Gastrocnemius medialis (tissue), 4 donors: ENCODE data around the gene EYA4. TPM values are rescaled to one million over a fixed set of nuclear protein-coding genes. Genes with fewer than 3 reads are reported as not detected.

Experiments
- ATAC-seq, 2 donors: fragments of 150-250 bp; one replicate each; pipeline ENCODE4 v1.9.1; 2016
- DNase-seq, 2 donors: peaks; one replicate each; pipeline ENCODE4 v3.0.0-alpha.2; 2019
- H3K27ac ChIP-seq, 4 donors: fragments of 200-600 bp; sonication (generic); 1 replicate in 1 of 4; 2 replicates in 3 of 4; pipeline ENCODE4 v1.5.1; 2016 to 2018; ENCODE audit warnings: mild to moderate bottlenecking in 2 of 4, moderate library complexity in 1 of 4
- H3K27me3 ChIP-seq, 3 donors: fragments of 200-600 bp; sonication (generic) in 2 of 3; 1 replicate in 1 of 3; 2 replicates in 2 of 3; pipeline versions ENCODE4 v1.5.1 to v1.6.0; 2016 to 2019; ENCODE audit warnings: mild to moderate bottlenecking in 1 of 3, moderate library complexity in 1 of 3
- H3K36me3 ChIP-seq, 2 donors: fragments of 200-600 bp; sonication (generic) in 1 of 2; one replicate each; pipeline ENCODE4 v1.5.1; 2017 to 2018
- H3K4me1 ChIP-seq, 2 donors: fragments of 200-600 bp; sonication (generic) in 1 of 2; one replicate each; pipeline ENCODE4 v1.5.1; 2016 to 2017; ENCODE audit warnings: mild to moderate bottlenecking in 2 of 2
- H3K4me3 ChIP-seq, 4 donors: fragments of 200-600 bp; sonication (generic) in 3 of 4; 1 replicate in 1 of 4; 2 replicates in 3 of 4; pipeline ENCODE4 v1.5.1; 2016 to 2019; ENCODE audit warnings: mild to moderate bottlenecking in 2 of 4
- H3K9me3 ChIP-seq, 3 donors: fragments of 200-600 bp; sonication (generic) in 2 of 3; 1 replicate in 1 of 3; 2 replicates in 2 of 3; pipeline ENCODE4 v1.5.1; 2016 to 2019
- POLR2A ChIP-seq, 2 donors: fragments of 450-650 bp; IDR thresholded peaks; one replicate each; pipeline ENCODE4 v1.6.1; 2017; ENCODE audit warnings: antibody characterized with exemption in 2 of 2, mild to moderate bottlenecking in 2 of 2, moderate library complexity in 2 of 2
- in situ Hi-C, 4 donors: fragments of 200-750 bp; cut with MboI; loops; one replicate each; pipeline versions ENCODE4 v1.15.0 to v1.8.0; 2017; ENCODE audit warnings: low sequenced_read_pairs in 4 of 4
- intact Hi-C: fragments of 100-400 bp; cut with DNase I; formaldehyde crosslinking; loops from one replicate; pipeline ENCODE4 v1.15.1; 2023; ENCODE audit warnings: low total_unique reads
- total RNA-seq, 4 donors: library from RNA; depleted of rRNA; stranded (reverse); fragments of >200 nt; gene quantifications; one replicate each; pipeline versions ENCODE4 v1.1.0 to v1.2.3, GENCODE V29; 2016
- TF ChIP-seq, protein P1 (sequence below), 5 experiments: fragments of 450-650 bp in 3 of 5; fragments of 200-600 bp in 2 of 5; sonication (generic) in 2 of 5; IDR thresholded peaks in 4 of 5; conservative IDR thresholded peaks in 1 of 5; 1 replicate in 4 of 5; 2 replicates in 1 of 5; pipeline ENCODE4 v1.5.1; 2016 to 2019; ENCODE audit warnings: antibody characterized with exemption in 5 of 5, mild to moderate bottlenecking in 3 of 5, moderate library complexity in 3 of 5

The EYA4 gene
- total RNA-seq, 4 donors from 2014 or later = 33.7 to 110 (median 62.1) TPM

GRCh38 chr6:133410638-133411435 is 169.7 kb downstream of the EYA4 start:
- Histone ChIP-seq H3K27me3 (no peaks in the 10 kb centered on the region), H3K4me1 (peaks cover 45 to 63% of the 10 kb centered on the region in 2 donors), H3K36me3 (no peaks in the 10 kb centered on the region), H3K9me3 (no peaks in the 10 kb centered on the region), H3K4me3 (no peak overlapping the region), H3K27ac (no peak overlapping the region)
- no peak for ATAC-seq
- no peak for TF ChIP-seq POLR2A (IDR thresholded peaks at IDR 0.05)
- TF ChIP-seq, protein P1, sequence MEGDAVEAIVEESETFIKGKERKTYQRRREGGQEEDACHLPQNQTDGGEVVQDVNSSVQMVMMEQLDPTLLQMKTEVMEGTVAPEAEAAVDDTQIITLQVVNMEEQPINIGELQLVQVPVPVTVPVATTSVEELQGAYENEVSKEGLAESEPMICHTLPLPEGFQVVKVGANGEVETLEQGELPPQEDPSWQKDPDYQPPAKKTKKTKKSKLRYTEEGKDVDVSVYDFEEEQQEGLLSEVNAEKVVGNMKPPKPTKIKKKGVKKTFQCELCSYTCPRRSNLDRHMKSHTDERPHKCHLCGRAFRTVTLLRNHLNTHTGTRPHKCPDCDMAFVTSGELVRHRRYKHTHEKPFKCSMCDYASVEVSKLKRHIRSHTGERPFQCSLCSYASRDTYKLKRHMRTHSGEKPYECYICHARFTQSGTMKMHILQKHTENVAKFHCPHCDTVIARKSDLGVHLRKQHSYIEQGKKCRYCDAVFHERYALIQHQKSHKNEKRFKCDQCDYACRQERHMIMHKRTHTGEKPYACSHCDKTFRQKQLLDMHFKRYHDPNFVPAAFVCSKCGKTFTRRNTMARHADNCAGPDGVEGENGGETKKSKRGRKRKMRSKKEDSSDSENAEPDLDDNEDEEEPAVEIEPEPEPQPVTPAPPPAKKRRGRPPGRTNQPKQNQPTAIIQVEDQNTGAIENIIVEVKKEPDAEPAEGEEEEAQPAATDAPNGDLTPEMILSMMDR (IDR thresholded peaks at IDR 0.05 in 4 of 5, conservative IDR thresholded peaks at IDR 0.05 in 1 of 5) = no peak
- intact Hi-C loops = no loop called here
- in situ Hi-C loops = no loop called here
- DNase-seq = no peak

GRCh38 chr6:133411757-133412156 is 170.6 kb downstream of the EYA4 start:
- no peak for ATAC-seq
- no peak for TF ChIP-seq POLR2A (IDR thresholded peaks at IDR 0.05)
- TF ChIP-seq, protein P1 (IDR thresholded peaks at IDR 0.05 in 4 of 5, conservative IDR thresholded peaks at IDR 0.05 in 1 of 5) = no peak

GRCh38 chr6:133415262-133415661 is 174.1 kb downstream of the EYA4 start:
- no peak overlapping the region for H3K27ac ChIP-seq
- DNase-seq = no peak

More at GRCh38 chr6:133411757-133412156, 170.6 kb downstream of the EYA4 start:
- Histone ChIP-seq H3K27ac (no peak overlapping the region), H3K36me3 (no peaks in the 10 kb centered on the region), H3K4me1 (peaks cover 44 to 55% of the 10 kb centered on the region in 2 donors), H3K27me3 (no peaks in the 10 kb centered on the region), H3K4me3 (no peak overlapping the region), H3K9me3 (no peaks in the 10 kb centered on the region)
- intact Hi-C loops (no loop called here), in situ Hi-C loops (no loop called here)
- no peak for DNase-seq

DNA sequence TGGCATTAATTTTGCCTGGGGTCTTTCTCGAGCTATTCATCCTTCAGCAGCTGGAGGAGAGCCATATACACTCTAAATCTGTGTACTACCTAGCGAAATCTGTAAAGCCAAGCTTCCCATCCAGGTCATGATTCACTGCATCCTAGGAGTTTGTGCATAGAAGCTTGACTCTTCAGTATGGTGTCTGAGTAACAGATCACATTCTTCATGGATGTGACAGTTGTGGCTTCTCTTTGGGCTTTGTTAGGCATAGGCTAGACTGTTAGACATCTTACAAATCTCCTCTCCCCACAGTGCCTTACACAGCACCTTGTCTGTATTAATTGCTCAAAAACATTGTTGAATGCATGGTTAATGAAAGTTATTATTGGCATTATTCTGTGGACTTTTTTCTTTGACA is 177.0 kb downstream of the EYA4 start:
- H3K4me1 ChIP-seq = peaks cover 15 to 26% of the 10 kb centered on the region in 2 donors
- H3K9me3 ChIP-seq = no peaks in the 10 kb centered on the region
- no peaks in the 10 kb centered on the region for H3K36me3 ChIP-seq
- no peak for DNase-seq
- in situ Hi-C loops = no loop called here
- intact Hi-C loops = no loop called here
- H3K27ac ChIP-seq = no peak overlapping the region
- ATAC-seq = no peak
- H3K4me3 ChIP-seq = no peak overlapping the region
- TF ChIP-seq POLR2A (IDR thresholded peaks at IDR 0.05) = no peak
- TF ChIP-seq, protein P1 (IDR thresholded peaks at IDR 0.05 in 4 of 5, conservative IDR thresholded peaks at IDR 0.05 in 1 of 5) = no peak
- H3K27me3 ChIP-seq = no peaks in the 10 kb centered on the region

More at GRCh38 chr6:133415262-133415661, 174.1 kb downstream of the EYA4 start:
- Histone ChIP-seq H3K9me3 (no peaks in the 10 kb centered on the region), H3K36me3 (no peaks in the 10 kb centered on the region), H3K4me1 (peaks cover 23 to 35% of the 10 kb centered on the region in 2 donors), H3K27me3 (no peaks in the 10 kb centered on the region), H3K4me3 (no peak overlapping the region)
- in situ Hi-C loops = no loop called here
- no peak for ATAC-seq
- intact Hi-C loops = no loop called here
- TF ChIP-seq POLR2A (IDR thresholded peaks at IDR 0.05) = no peak
- TF ChIP-seq, protein P1 (IDR thresholded peaks at IDR 0.05 in 4 of 5, conservative IDR thresholded peaks at IDR 0.05 in 1 of 5) = no peak
